ENCODE data around the gene CLC. TPM values are rescaled to one million over a fixed set of nuclear protein-coding genes. Genes with fewer than 3 reads are reported as not detected.

Gene CLC
- total and polyA plus RNA-seq, 2 of the 8 experiments (the other 6 are each of a cell fraction or from before 2014, with no cell fraction given), result 6.4 to 12.4 TPM

DNA sequence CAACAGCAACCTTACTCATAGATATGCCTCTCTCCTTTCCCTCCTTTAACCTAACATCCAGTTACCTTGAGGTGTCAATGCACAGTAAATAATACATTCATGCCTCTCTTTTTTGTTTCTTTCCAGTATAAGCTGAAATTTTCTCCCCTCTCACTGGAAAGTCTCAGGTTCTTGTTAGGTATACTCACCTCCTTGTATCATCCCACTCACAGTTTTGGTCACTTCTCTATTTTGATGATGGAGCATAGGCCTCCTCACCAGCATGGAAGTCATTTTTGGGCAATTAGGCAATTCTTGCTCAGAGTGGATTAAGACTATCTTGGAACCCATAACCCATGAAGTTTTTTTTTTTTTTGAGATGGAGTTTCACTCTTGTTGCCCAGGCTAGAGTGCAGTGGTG is 39.3 kb downstream of the CLC start:
- CTCF ChIA-PET (ENCODE audit: partially characterized antibody), result interaction anchor here (1.6 kb wide), 1 partner anchor 55 kb away, joined by 4 read pairs; no protein-coding TSS in a partner anchor

More for the DNA sequence above, 39.3 kb downstream of the CLC start:
- H2BK15ac ChIP-seq (ENCODE audit: low read length), result no peak overlapping the region
- TF ChIP-seq CBX8 (IDR thresholded peaks at IDR 0.05; ENCODE audit: borderline replicate concordance, low read depth, low read length), result no peak
- no peak for TF ChIP-seq TAF1 (IDR thresholded peaks at IDR 0.05; ENCODE audit: low read depth, low read length)
- no peak for TF ChIP-seq CBX5 (IDR thresholded peaks at IDR 0.05; ENCODE audit: low read depth, low read length)
- no peak for TF ChIP-seq RFX5 (IDR thresholded peaks at IDR 0.05; ENCODE audit: borderline replicate concordance, low read depth, low read length)
- no peak for TF ChIP-seq CREB1 (IDR thresholded peaks at IDR 0.05)
- TF ChIP-seq POLR2AphosphoS5 (IDR thresholded peaks at IDR 0.05; ENCODE audit: low read depth, low read length), result no peak
- no peak overlapping the region for H4K91ac ChIP-seq (replicated peaks; ENCODE audit: insufficient read length, low read length)
- POLR2A ChIA-PET (ENCODE audit: partially characterized antibody), result interaction anchor here (0.6 kb wide), 1 partner anchor 266 kb away, joined by 3 read pairs; no protein-coding TSS in a partner anchor
- H4K5ac ChIP-seq (ENCODE audit: insufficient read length, low read depth, low read length), result no peak overlapping the region
- no peaks in the 10 kb centered on the region for H3K23me2 ChIP-seq (ENCODE audit: low read depth, low read length)
- no peak overlapping the region for H3K56ac ChIP-seq (replicated peaks; ENCODE audit: insufficient read length, low read depth, low read length)
- no peak overlapping the region for H3K23ac ChIP-seq (ENCODE audit: insufficient read length)
- H3K9ac ChIP-seq (replicated peaks in 1 of 4; ENCODE audit: extremely low read depth in 1 of 4, low read depth in 3 of 4, low read length in 3 of 4), result no peak overlapping the region
- H3K14ac ChIP-seq (ENCODE audit: insufficient read length), result no peak overlapping the region
- no peak overlapping the region for H2AK5ac ChIP-seq (ENCODE audit: low read depth, low read length)
- no peaks in the 10 kb centered on the region for H3K79me2 ChIP-seq (ENCODE audit: control insufficient read depth in 1 of 2, insufficient read depth in 2 of 2, low read length in 2 of 2)
- no peak overlapping the region for H2AFZ ChIP-seq (ENCODE audit: low read length)
- H2BK120ac ChIP-seq (replicated peaks; ENCODE audit: low read depth, low read length), result no peak overlapping the region
- no peaks in the 10 kb centered on the region for H3K9me3 ChIP-seq (ENCODE audit: insufficient read depth in 2 of 2, low read depth in 1 of 2, low read length in 1 of 2)
- no peak overlapping the region for H3K4me3 ChIP-seq (ENCODE audit: extremely low read depth in 1 of 4, insufficient read depth in 2 of 4, low read depth in 3 of 4, low read length in 4 of 4)
- H3K79me1 ChIP-seq (ENCODE audit: low read depth, low read length), result no peaks in the 10 kb centered on the region
- H3K27me3 ChIP-seq (replicated peaks in 1 of 4; ENCODE audit: control insufficient read depth in 3 of 4, extremely low read depth in 1 of 4, insufficient read depth in 3 of 4, low read length in 3 of 4), result no peaks in the 10 kb centered on the region
- no peak overlapping the region for H2BK20ac ChIP-seq (ENCODE audit: low read length)
- H3K4ac ChIP-seq (replicated peaks; ENCODE audit: insufficient read length, low read depth, low read length), result no peak overlapping the region
- no peak overlapping the region for H2BK12ac ChIP-seq (ENCODE audit: low read depth, low read length)
- H4K8ac ChIP-seq (ENCODE audit: extremely low read depth, insufficient read depth, low read length), result no peak overlapping the region
- no peaks in the 10 kb centered on the region for H3K36me3 ChIP-seq (ENCODE audit: control insufficient read depth in 2 of 4, insufficient read depth in 4 of 4, low read length in 3 of 4)
- no peaks in the 10 kb centered on the region for H3K4me1 ChIP-seq (replicated peaks in 1 of 4; ENCODE audit: control insufficient read depth in 3 of 4, insufficient read depth in 4 of 4, low read length in 3 of 4)
- no peak overlapping the region for H3K18ac ChIP-seq (ENCODE audit: extremely low read depth, low read length)
- no peak for FAIRE-seq
- H3K27ac ChIP-seq (ENCODE audit: low read depth, low read length), result no peak overlapping the region
- no peaks in the 10 kb centered on the region for H4K20me1 ChIP-seq (replicated peaks in 1 of 2; ENCODE audit: control insufficient read depth in 1 of 2, insufficient read depth in 2 of 2, low read length in 2 of 2)
- H3K4me2 ChIP-seq (ENCODE audit: insufficient read depth in 1 of 2, low read depth in 2 of 2, low read length in 2 of 2), result no peak overlapping the region
- no peak for DNase-seq (ENCODE audit: low read depth in 1 of 2, low spot score in 2 of 2)
- no peak overlapping the region for H2BK5ac ChIP-seq (ENCODE audit: low read depth, low read length)
